AML-193 (cell line): Measurements from ENCODE around the gene LMO7.
"Not testable (repeated sequence)": the region's sequence is repeated elsewhere in the genome, so short reads cannot be mapped to it uniquely, and the experiment has no call there.

ENCODE experiments used
- DNase-seq, 2 experiments: peaks; one replicate each; lab custom pipeline; 2025; lab: John Stamatoyannopoulos, UW

Gene LMO7

DNA sequence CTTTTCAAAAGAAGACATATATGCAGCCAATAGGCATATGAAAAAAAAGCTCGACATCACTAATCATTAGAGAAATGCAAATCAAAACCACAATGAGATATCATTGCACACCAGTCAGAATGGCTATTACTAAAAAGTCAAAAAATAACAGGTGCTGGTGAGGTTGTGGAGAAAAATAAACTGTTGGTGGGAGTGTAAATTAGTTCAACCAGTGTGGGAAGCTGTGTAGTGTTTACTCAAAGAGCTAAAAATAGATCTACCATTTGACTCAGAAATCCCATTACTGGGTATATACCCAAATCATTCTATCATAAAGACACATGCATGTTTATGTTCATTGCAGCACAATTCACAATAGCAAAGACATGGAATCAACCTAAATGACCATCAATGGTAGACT is 106.9 kb downstream of the LMO7 start:
- not testable (repeated sequence) for DNase-seq

DNA sequence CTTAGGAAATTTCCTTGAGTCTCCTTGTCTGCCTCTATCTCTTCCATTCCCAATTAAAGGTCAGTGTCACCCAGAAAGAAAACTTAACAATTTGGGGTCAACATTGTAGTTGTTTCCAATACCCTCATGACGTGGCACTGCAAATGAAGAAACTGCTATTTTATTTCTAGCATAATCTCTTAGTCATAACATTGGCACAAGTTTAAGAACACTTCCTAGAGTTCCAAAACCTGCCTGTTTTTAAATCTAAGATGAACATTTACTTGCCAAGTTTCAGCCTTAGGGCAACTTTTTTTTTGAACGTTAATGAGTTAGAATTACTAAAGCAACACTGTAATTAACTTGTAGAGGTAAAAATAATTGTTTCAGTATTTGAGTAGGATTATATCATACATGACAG is 108.0 kb downstream of the LMO7 start:
- DNase-seq: no peak

DNA sequence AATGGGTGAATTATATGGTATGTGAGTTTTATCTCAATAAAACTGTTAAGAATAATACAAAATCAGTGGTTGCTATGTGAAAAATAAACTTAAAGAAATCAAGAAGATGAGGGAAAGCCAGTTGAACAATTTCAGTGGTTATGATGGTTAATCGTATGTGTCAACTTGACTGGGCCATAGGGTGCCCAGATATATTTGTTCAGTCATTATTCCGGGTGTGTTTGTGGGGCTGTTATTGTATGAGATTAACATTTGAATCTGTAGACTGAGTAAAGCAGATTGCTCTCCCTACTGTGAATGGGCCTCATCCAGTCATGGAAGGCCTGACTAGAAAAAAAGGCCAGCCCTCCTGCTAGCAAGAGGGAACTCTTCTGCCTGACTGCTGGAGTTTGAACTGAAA is 109.3 kb downstream of the LMO7 start:
- DNase-seq: no peak

DNA sequence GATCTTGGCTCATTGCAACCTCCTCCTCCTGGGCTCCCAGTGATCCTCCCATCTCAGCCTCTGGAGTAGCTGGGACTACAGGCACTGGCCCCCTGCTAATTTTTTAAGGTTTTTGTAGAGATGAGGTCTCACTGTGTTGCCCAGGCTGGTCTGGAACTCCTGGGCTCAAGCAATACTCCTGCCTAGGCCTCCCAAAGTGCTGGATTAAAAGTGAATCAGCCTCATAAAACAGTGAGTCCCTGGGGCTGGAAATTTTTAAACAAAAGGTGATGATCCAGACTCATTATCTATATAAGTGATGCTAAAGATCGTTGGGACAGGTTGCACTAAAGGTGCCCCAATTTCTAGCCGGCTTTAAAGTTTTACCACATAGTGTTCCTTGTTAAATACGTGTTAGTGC is 112.7 kb downstream of the LMO7 start:
- no peak for DNase-seq

DNA sequence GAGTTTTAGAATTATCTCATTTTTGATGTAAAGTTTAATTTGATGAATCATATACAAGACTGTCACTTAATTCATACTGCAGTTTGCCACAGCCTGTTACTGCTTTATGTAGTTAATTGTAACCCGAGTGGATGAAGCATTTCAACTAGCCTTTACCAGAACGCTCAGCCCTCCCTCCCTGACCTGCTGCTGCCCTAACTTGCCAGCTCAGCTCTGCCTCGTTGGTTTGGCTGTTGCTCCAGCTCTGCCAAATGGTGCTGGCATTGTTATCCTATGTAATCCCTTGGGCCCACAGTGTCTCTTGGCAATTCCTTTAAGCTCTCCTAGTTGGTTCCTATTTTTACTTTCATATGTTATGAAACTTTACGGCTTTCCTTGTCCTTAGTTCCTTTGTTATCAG is 113.3 kb downstream of the LMO7 start:
- DNase-seq: no peak

DNA sequence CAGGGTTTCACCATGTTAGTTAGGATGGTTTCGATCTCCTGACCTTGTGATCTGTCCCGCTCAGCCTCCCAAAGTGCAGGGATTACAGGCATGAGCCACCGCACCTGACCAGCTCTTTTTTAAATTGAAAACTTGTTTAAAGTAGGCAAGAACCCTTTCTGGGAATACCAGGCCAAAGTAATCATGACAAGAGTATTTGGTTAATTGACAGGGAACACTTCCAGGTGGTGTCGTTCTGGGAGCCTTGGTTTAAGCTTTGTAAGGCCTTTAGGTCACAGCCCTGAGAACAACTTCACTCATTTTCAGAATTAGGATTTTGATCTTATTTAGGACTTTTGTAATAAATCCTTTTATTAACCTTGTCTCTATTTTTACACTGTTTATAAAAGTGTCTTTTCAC is 115.2 kb downstream of the LMO7 start:
- DNase-seq: no peak

DNA sequence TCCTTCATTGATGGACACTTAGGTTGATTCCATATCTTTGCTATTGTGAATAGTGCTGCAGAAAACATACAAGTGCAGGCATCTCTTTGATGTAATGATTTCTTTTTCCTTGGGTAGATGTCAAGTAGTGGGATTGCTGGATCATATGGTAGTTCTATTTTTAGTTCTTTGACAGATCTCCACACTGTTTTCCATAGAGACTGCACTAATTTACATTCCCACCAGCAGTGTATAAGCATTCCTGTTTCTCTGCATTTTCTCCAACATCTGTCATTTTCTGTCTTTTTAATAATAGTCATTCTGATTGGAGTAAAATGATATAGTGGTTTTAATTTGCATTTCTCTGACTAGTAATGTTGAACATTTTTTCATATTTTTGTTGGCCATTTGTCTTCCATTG is 116.7 kb downstream of the LMO7 start:
- no peak for DNase-seq

DNA sequence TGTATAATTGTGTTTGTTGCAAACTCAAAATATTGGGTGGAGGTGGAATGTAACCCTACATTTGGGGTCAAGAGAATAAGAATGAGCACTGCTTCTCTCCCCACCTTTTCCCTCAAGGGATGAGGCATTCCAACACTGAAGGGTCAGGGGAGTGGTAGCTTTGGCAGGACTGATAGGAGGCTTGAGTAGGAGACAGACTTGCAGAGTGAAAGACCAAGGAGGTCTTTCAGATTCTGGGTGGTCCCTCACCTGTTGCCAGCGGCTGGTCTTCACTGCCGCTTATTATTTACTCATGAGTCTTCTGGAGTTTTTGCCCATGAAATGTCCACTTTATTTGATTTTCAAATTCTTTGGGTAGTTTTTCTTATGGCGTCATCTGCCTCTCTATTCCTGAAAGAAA is 118.8 kb downstream of the LMO7 start:
- DNase-seq: no peak

DNA sequence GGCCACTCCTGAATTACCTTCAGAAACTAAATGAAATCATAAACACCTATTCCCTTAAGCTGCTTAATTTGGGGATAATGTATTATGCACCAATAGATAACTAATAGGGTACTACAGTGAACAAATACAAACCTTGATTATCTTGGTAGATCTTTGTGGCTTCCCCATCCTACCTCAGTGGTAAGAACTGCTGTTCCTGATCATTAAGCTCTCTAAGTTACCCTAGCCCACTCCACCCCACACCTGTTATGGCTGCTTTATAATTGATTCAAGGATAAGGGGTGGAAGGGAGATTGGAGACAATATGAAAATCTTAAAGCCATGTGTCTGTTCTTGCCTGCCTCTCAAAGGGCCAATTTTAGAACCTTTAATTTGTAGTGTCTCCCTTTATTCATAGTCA is 121.2 kb downstream of the LMO7 start:
- no peak for DNase-seq

DNA sequence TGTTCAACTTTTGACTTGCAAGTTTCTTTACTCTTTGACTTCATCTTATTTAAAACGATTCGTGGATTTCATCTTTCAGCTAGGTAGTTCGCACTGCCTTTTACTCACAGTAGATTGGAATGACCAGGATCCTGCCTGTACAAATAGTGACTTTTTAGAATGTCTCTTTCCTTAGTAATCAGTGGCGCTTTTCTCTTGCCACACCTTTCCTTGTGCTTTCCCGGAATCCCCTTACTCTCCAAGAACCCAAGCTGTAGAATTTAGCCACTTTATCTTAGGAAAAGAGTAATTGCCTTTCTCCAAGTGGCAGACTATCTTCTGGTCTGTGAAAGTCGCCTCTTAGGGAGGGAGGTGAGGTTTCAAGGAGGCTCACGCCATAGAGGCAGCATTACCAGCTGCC is 123.4 kb downstream of the LMO7 start:
- no peak for DNase-seq

DNA sequence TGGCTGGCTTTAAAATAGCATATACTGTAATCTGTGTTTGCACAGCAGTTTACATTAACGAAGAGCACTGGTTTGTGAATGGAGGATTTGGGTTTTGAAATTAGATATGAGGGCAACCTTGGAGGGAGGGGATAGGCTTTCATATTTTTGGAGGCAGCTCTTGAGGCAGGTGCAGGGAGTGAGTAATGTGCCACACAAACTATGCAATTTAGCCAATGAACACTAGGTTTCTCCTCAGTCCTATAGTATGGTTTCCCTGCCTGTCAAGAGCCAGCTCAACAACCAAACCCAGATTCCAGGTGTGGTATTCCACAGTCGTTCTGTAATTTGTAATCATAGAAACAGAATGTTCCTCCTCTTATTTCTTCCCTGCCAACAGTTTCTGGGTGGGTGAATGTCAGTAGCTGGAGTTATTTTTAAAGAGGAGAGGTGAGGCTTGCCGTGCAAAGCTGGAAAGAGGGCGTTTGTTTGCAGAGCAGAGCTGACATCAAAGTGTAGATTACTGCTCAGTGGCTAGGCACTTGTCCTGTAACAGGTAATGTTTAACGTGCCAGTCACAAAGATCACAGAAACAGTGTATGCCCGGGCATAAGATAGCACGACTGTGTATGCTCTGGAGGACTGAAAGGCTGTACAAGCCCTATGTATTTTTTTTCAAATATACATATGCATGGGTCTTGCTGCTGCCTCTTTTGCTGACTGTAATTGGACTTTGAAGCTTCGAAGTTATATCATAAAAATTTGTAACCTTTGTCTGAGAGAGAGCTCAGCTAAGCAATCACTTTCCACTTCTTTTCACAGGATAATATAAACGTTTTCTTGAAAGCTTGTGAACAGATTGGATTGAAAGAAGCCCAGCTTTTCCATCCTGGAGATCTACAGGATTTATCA is 124.2 kb downstream of the LMO7 start:
- DNase-seq: no peak

DNA sequence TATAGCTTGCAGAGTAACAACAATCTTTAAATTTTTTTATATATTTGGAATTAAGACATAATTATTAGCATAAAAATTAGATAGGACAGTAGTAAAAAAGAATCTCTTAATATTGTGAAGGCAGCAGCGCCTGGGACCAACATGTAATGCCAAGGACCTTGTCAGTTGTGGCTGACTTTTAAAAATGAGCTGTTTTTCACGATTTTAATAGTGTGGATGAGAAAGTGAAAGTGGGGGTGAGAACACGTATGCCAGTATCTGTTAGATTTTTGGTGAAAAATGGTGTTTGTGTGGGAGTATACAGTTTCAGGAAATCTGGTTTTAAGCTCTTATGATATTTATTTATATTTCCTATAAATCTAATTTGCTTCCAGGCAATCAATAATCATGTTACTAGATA is 125.2 kb downstream of the LMO7 start:
- no peak for DNase-seq

DNA sequence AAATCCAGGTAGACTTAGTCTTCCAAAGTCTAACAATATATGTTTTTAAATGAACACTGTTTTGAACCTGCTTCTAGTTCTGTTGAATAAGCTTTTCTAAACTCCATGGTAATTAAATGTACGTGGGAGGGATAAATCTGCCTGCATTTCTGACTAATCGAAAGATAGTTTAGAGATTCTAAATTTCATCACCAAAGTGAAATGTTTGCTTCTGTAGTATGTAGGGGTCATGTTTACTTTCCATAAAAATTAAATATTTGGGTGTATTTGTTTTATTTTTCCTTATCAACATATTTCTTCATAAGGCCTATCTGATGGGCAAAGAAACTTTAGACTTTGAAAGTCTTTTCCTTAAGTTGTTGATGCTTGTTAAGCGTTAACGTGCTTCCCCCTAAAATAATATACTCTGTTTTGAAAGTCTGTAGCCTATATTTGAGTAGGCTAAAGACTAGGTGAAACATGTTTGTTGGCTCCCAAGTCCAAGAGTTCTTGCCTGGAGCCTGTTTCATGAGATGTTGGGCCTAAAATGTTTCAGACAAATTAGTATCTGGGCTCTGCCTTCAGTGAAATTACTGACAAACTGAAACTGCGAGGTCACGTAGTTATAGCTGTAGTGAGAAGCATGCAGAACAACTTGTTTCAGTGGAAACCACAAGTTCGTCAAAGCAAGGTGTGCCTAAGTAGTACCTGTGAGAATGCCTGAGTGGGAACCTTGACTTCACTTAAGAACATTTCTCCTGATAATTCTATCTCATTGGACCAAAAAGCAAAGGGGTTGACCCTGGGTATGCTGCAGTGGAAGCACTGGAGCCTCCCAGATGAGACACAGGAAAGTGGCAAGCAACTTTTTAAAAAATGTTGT is 126.2 kb downstream of the LMO7 start:
- DNase-seq: no peak

DNA sequence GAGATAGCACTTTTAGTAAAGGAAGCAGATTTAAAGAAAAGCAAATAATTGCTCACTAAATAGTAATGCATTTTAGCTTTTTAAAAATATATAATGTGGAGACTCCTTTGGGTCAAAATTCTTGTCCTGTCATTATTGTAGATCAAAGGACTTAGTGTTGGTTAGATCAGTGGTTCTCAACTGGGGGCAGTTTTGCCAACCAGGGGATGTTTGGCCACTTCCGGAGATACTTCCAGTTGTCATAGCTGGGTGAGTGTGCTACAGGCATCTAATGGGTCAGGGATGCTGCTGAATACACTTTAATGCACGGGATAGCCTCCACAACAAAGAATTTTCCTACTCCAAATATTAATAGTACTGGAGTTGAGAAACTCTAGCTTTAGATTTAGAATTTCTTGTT is 126.8 kb downstream of the LMO7 start:
- no peak for DNase-seq

DNA sequence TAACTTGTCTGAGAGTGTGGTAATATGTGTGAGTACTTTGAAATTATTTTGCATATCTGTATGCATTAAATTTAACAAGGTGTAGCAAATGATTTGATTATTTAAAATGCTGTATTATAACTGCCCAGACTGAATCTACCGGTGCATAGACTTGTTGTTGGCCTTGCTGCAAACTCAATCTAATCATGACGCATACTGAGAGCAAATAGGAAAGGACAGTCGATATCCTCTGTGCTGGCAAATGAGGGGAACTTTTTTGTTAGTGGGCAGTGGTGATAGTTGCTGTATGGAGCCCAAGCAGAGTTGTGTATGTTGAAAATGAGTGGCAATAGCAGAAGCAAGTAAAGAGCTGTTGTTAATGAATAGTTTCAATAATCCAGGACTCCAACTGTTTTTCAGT is 127.4 kb downstream of the LMO7 start:
- DNase-seq: no peak

DNA sequence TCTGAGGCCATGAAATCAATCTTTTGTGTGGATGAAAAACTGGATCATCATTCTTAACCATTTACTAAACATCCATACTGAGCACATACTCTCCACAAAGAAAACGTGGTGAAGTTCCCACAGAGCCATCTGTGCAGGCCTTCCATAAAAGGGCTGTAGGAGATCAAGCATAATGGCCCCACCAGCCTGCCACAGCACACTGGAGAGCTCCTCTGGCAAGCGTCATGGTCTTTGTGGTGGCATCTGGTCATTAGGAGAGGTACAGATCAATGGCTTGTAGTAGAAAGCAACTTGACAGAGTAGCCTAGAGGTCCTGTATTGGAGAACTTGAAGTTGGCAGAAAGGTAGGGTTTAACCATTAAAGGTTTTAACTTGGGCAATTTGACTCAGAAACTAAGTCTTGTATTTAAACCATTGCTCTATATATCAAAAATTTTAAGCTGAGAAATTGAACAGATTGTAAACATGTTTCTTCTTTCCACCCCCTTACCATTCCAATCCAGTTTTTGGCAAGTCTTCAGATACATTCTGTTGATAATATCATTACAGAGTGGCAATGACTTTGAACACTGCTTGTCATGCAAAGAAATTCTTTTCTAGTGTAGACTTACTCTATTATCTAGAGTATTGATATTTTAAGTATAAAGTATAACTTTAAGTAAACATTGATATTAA is 128.3 kb downstream of the LMO7 start:
- no peak for DNase-seq

DNA sequence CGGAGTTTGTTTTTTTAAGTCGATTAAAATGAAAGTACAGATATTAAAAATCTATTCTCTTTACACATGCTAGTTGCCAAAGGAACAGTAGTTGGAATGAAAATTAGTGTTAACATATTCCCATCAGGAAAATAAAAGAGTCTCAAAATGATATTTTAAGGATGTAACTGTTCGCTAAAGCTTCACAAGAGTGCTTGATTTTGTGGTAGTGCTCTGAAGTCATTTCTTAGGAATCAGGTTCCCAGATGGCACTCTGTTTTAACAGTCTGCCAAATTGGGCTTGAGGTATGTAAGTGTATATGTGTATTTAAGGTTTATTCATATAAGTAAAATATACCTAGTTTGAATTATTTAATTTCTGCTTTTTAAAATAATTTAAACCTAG is 128.8 kb downstream of the LMO7 start:
- no peak for DNase-seq

DNA sequence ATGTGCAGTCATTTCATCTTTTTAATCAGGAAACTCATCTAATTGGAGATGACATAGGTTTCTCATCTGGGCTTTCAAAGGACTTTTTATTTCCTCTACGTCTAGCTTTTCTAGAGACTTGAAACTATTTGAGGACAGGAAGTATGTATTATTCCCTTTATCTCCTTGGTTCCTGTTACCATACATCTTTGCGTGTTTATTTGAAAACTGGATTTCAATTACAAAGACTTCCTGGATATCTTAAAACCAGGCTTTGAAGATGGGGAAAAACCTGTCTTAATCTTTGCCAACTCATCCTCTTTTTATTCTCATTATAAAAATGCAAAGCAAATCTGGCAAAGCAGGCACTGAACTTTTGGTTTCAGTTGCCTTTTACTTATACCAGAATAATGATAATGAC is 130.5 kb downstream of the LMO7 start:
- DNase-seq: no peak

DNA sequence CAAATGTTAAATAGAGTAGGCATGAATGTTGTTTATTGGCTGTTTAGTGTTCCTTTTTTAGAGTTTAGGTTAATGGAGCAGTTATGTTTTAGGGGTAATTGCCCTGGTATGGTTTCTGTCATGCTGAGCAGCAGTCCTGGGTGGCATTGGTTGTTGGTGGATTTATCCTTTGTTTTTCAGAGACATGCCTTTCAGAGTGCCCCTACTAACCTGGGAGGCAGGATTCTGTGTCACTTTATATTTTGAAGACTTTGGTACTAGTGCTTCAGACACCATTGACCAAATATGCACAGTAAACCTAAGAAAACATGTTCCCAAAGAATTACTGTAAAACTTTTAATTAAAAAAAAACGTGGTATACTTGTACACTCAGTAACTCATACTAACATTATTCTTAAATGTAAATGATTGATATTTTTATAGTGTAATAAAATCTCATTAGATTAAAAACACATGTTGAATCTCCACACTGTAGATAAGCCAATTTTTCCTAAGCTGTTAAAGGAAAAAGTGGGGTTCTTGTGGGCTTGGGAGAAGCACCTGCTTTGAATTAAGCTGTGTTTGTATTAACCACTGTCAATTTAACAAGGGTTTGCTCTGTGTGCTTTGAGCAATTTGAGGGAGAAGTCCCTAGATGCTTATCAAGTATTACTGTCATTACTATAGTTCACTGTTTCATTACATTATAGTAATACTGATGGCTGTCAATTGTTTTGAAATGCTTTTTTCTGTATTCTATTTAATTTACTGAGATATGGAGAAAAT is 133.2 kb downstream of the LMO7 start:
- DNase-seq: no peak

DNA sequence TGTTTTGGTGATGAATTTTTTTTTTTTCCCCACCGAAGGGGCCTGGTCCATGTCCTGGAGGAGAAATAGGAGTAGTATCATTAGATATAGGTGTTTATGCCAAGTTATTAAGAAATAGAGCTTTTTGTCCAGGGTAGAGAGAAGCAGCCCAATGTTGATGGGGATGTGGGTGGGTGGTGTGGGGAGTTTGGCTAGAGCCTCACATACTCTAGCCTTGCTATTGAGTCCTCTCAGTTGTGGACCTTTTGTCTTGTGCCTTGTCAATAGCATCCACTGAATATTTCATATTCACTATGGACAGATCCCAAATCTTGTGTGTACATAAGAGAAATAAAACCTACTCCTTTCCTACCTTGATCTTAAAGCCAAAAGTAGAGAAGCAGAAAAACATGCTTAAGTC is 134.0 kb downstream of the LMO7 start:
- DNase-seq: no peak

DNA sequence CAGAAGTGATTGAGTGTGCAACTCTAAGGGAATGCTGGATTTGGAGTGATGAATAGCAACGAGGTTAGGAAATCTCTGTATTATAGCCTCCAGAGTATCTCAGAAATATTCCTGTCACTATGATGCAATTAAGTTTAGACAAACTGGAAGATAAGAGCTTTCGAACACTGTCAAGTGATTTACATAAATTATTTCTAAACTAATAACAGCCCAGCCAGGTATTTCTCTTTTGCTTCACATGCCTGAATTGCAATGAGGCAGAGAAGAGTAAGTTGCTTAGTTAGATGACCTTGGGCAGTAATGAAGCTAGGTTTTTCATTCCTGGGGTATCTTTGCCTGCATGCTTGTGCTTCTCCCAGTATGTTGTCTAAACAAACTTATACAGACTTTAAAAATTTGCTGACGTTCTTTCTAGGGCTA is 134.5 kb downstream of the LMO7 start:
- no peak for DNase-seq

DNA sequence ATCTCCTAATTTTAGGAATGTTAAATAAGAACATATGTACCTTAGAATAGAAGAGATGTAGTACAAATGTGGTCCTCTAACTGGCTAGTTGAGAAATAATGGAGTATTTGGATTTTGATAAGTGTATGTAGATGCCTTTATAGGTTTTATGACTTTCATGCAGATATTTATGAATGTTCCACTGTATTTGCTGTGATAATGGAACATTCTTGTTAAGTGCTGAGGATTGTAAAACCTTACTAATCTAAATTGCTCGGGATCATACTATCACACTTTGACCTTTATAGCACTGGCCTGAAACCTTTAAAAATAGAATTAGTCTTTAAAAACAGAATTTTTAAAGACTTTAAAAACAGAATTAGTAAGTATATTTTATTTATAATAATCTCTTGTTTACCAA is 135.1 kb downstream of the LMO7 start:
- DNase-seq: no peak
